Immature natural killer cell (primary cell): ENCODE measurements around the gene PGAM2. TPM values are rescaled to one million over a fixed set of nuclear protein-coding genes. Genes with fewer than 3 reads are reported as not detected.
"Not testable (repeated sequence)": the region's sequence is repeated elsewhere in the genome, so short reads cannot be mapped to it uniquely, and the experiment has no call there.

ENCODE experiments used
- DNase-seq, 3 donors: peaks; one replicate each; pipeline ENCODE4 v3.0.0; 2022; ENCODE audit warnings: mixed read lengths in 1 of 3
- H3K27ac Mint-ChIP-seq, 6 donors: one replicate each; pipeline ENCODE4 v1.8.0; 2020; ENCODE audit warnings: mixed read lengths in 6 of 6, mild to moderate bottlenecking in 5 of 6, inconsistent platforms in 4 of 6, moderate library complexity in 3 of 6
- H3K27me3 Mint-ChIP-seq, 3 donors: one replicate each; pipeline ENCODE4 v1.8.0; 2020 to 2021; ENCODE audit warnings: low read depth in 3 of 3, mild to moderate bottlenecking in 3 of 3, mixed read lengths in 3 of 3, moderate library complexity in 3 of 3, inconsistent platforms in 1 of 3
- H3K36me3 Mint-ChIP-seq, 3 donors: one replicate each; pipeline ENCODE4 v1.8.0; 2020; ENCODE audit warnings: mixed read lengths in 3 of 3, inconsistent platforms in 2 of 3, mild to moderate bottlenecking in 2 of 3
- H3K4me1 Mint-ChIP-seq, 2 donors: one replicate each; pipeline ENCODE4 v1.8.0; 2020; ENCODE audit warnings: inconsistent platforms in 2 of 2, mild to moderate bottlenecking in 2 of 2, mixed read lengths in 2 of 2, moderate library complexity in 1 of 2
- H3K4me3 Mint-ChIP-seq, 5 donors: one replicate each; pipeline ENCODE4 v1.8.0; 2020; ENCODE audit warnings: mild to moderate bottlenecking in 5 of 5, mixed read lengths in 5 of 5, inconsistent platforms in 3 of 5, moderate library complexity in 3 of 5
- H3K9me3 Mint-ChIP-seq, 6 donors: one replicate each; pipeline ENCODE4 v1.8.0; 2020; ENCODE audit warnings: mild to moderate bottlenecking in 6 of 6, mixed read lengths in 6 of 6, inconsistent platforms in 4 of 6, moderate library complexity in 3 of 6
- polyA plus RNA-seq, 3 donors: library from polyadenylated mRNA; unstranded; fragments of 300-500 nt; fragmentation: Illumina TruSeq; gene quantifications; one replicate each; pipeline ENCODE4 v1.2.3, GENCODE V29; 2021

The PGAM2 gene
- polyA plus RNA-seq, 3 donors from 2014 or later, result not detected

- Mint-ChIP-seq H3K4me1 (peaks cover 17 to 22% of the 10 kb centered on the region in 2 donors), H3K27ac (peak overlapping the region; percentile 83 to 99 (median 97)), H3K4me3 (peak overlapping the region; percentile 83 to 94 (median 87))
- peak; percentile 90 to 93 (median 92) for DNase-seq
- not testable (repeated sequence) for H3K36me3 Mint-ChIP-seq, H3K9me3 Mint-ChIP-seq, H3K27me3 Mint-ChIP-seq
Measured at GRCh38 chr7:44038961-44039558, 26.3 kb downstream of the PGAM2 start.

- DNase-seq, H3K4me3 Mint-ChIP-seq: not testable (repeated sequence)
Measured at GRCh38 chr7:44038553-44038952, 26.8 kb downstream of the PGAM2 start.

GRCh38 chr7:44037951-44038350 lies 27.4 kb downstream of the PGAM2 start:
- not testable (repeated sequence) for DNase-seq, H3K27me3 Mint-ChIP-seq, H3K36me3 Mint-ChIP-seq, H3K4me3 Mint-ChIP-seq, H3K9me3 Mint-ChIP-seq
- Mint-ChIP-seq H3K4me1 (peaks cover 13 to 16% of the 10 kb centered on the region in 2 donors), H3K27ac (peak overlapping the region in 5 of 6 donors; percentile 58 to 80 (median 75))

More at GRCh38 chr7:44038553-44038952, 26.8 kb downstream of the PGAM2 start:
- H3K27ac Mint-ChIP-seq, H3K9me3 Mint-ChIP-seq, H3K27me3 Mint-ChIP-seq, H3K36me3 Mint-ChIP-seq: not testable (repeated sequence)
- peaks cover 13 to 17% of the 10 kb centered on the region in 2 donors for H3K4me1 Mint-ChIP-seq

DNA sequence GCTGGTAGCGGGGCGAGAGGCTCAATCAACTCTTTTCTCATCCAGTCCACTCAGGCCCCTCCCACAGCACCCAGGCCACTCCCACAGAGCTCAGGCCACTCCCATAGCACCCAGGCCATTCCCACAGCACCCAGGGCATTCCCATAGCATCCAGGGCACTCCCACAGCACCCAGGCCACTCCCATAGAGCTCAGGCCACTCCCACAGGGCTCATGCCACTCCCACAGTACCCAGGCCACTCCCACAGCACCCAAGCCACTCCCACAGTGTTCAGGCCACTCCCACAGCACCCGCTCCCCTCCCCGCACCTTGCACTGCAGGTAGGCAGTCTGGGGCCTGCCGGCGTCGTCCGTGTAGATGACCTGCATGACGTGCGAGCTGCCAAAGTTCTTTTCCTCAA lies 29.0 kb downstream of the PGAM2 start:
- not testable (repeated sequence) for H3K4me3 Mint-ChIP-seq, H3K9me3 Mint-ChIP-seq, H3K36me3 Mint-ChIP-seq, H3K27me3 Mint-ChIP-seq, H3K27ac Mint-ChIP-seq
- peaks cover 6 to 11% of the 10 kb centered on the region in 2 donors for H3K4me1 Mint-ChIP-seq
- peak; percentile 38 to 45 (median 44) for DNase-seq

GRCh38 chr7:44033971-44034844 lies 31.2 kb downstream of the PGAM2 start:
- not testable (repeated sequence) for H3K4me1 Mint-ChIP-seq, H3K9me3 Mint-ChIP-seq, H3K27ac Mint-ChIP-seq, H3K4me3 Mint-ChIP-seq, DNase-seq, H3K36me3 Mint-ChIP-seq, H3K27me3 Mint-ChIP-seq

GRCh38 chr7:44032031-44032430 lies 33.3 kb downstream of the PGAM2 start:
- H3K4me1 Mint-ChIP-seq, H3K27ac Mint-ChIP-seq, H3K9me3 Mint-ChIP-seq, H3K4me3 Mint-ChIP-seq, H3K27me3 Mint-ChIP-seq, H3K36me3 Mint-ChIP-seq, DNase-seq: not testable (repeated sequence)

- H3K4me3 Mint-ChIP-seq, H3K27ac Mint-ChIP-seq, H3K4me1 Mint-ChIP-seq, H3K9me3 Mint-ChIP-seq, H3K27me3 Mint-ChIP-seq, H3K36me3 Mint-ChIP-seq, DNase-seq: not testable (repeated sequence)
Measured at GRCh38 chr7:44031319-44031718, 34.0 kb downstream of the PGAM2 start.

GRCh38 chr7:44030029-44030428 lies 35.3 kb downstream of the PGAM2 start:
- not testable (repeated sequence) for H3K27ac Mint-ChIP-seq, H3K27me3 Mint-ChIP-seq, H3K36me3 Mint-ChIP-seq, H3K4me1 Mint-ChIP-seq, H3K9me3 Mint-ChIP-seq, DNase-seq, H3K4me3 Mint-ChIP-seq

DNA sequence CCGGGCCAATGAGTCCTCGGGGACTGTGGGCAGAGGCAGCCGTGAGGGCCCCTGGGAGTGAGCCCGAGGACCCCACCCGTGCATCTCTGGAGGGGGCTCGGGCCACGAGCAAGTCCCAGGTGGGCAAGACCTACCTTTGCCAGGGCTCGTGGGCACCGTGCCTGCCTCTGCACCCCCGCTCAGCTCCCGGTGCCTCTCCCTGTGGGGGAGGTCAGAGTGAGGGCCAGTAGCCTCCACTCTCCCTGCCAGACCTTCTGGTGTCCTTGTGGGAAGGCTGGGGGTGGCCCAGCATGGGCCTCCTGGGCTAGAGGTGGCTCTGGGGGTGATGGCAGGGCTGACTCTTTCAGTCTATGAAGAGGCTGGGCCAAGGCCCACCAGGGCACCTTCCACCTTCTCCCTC lies 35.9 kb downstream of the PGAM2 start:
- H3K4me3 Mint-ChIP-seq, DNase-seq, H3K36me3 Mint-ChIP-seq, H3K9me3 Mint-ChIP-seq, H3K27me3 Mint-ChIP-seq, H3K27ac Mint-ChIP-seq, H3K4me1 Mint-ChIP-seq: not testable (repeated sequence)

- DNase-seq, H3K9me3 Mint-ChIP-seq, H3K27ac Mint-ChIP-seq, H3K4me3 Mint-ChIP-seq, H3K36me3 Mint-ChIP-seq: not testable (repeated sequence)
- peaks cover 4 to 13% (median 7%) of the 10 kb centered on the region in 3 donors for H3K27me3 Mint-ChIP-seq
- peaks cover 18 to 19% of the 10 kb centered on the region in 2 donors for H3K4me1 Mint-ChIP-seq
Measured at GRCh38 chr7:44022796-44023467, 42.4 kb downstream of the PGAM2 start.

- DNase-seq, H3K4me3 Mint-ChIP-seq, H3K27ac Mint-ChIP-seq, H3K9me3 Mint-ChIP-seq, H3K36me3 Mint-ChIP-seq: not testable (repeated sequence)
- H3K27me3 Mint-ChIP-seq, result peaks cover 4 to 13% (median 7%) of the 10 kb centered on the region in 3 donors
- peaks cover 21 to 23% of the 10 kb centered on the region in 2 donors for H3K4me1 Mint-ChIP-seq
Measured at GRCh38 chr7:44022069-44022468, 43.3 kb downstream of the PGAM2 start.

- Mint-ChIP-seq H3K4me1 (peaks cover 23% of the 10 kb centered on the region in 2 donors), H3K27me3 (peaks cover 4 to 12% (median 7%) of the 10 kb centered on the region in 3 donors), H3K27ac (peak overlapping the region in 3 of 6 donors; percentile 34 to 91 (median 80))
- not testable (repeated sequence) for H3K36me3 Mint-ChIP-seq, H3K4me3 Mint-ChIP-seq, H3K9me3 Mint-ChIP-seq
- peak in 1 of 3 donors; percentile 5 for DNase-seq
Measured at GRCh38 chr7:44019825-44020224, 45.5 kb downstream of the PGAM2 start.

DNA sequence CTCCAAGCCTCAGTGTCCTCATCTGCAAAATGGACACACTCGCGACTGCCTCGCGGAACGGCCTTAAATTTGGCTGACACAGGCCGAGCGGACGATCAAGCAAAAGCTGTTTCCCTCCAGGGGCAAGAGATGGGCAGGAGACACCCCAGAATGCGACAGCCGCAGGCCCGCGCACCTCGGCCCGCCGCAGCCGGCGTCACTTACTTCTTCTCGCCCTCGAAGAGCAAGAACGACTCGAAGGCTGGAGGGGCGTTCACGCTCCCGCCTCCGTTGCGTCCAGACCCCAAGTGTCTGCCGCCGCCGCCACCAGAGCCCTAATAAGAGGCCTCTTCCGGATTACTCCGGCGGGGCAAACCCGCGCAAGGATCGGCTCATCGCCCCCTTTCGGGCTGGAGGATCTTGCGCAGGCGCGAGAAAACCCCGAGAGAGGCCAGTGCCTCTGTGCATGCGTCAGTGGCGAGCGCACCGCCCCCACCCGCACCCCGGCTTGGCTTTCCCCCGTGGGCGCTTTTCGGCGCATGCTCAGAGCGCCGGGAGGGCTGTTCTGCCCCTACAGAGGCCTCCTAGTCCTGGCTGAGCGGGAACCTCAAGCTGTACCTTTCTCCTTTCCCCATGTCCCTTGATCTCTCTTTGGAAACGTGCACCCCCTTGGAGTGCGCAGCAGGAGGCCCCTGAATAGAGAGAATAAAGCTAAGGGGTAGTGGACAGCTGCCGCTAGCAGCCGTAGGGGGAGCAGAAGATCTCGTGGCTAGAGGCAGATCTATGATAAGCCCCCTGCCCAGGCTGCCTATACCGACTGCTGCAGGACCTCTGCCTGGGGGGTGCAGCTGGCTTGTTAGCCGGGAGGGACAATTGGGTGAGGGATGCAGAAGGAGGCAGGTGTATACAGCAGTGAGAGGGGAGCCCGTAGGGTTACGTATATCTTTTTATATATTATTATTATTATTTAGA lies 46.2 kb downstream of the PGAM2 start:
- H3K4me3 Mint-ChIP-seq, result peak overlapping the region; percentile 87 to 92 (median 90)
- H3K27me3 Mint-ChIP-seq, result peaks cover 4 to 12% (median 7%) of the 10 kb centered on the region in 3 donors
- peaks cover 23% of the 10 kb centered on the region in 2 donors for H3K4me1 Mint-ChIP-seq
- not testable (repeated sequence) for H3K9me3 Mint-ChIP-seq, H3K36me3 Mint-ChIP-seq
- DNase-seq, result peak; percentile 99 to 100 (median 99)
- H3K27ac Mint-ChIP-seq, result peak overlapping the region; percentile 89 to 93 (median 91)
